K562 (cell line): ENCODE results near the gene RPL9. TPM values are rescaled to one million over a fixed set of nuclear protein-coding genes. Genes with fewer than 3 reads are reported as not detected.

Source experiments
- ATAC-seq: fragments of 200-7000 bp; cut with Tn5 transposase; 3 replicates; pipeline ENCODE4 v1.9.1; 2020; ENCODE audit warnings: moderate library complexity
- BruUV-seq: library from RNA; stranded (reverse); fragments of 400-500 nt; replicated peaks from 2 replicates; lab custom pipeline; 2021; lab: Mats Ljungman, UMichigan
- CTCF ChIA-PET: fragments of 300-600 bp; formaldehyde crosslinking; extraction: SDS; loops from one replicate; lab custom pipeline; 2021; ENCODE audit warnings: low intra/inter-chr PET ratio; lab: Yijun Ruan, JAX
- POLR2A ChIA-PET: fragments of 300-600, 350-650 bp; sonication (Branson Sonifier 250); formaldehyde crosslinking; extraction: SDS; loops from one replicate; lab custom pipeline; 2021; ENCODE audit warnings: antibody characterized with exemption, inconsistent platforms; lab: Yijun Ruan, JAX
- DNase-seq, 4 experiments: peaks; one replicate each; pipeline versions ENCODE4 v3.0.0 to v3.0.0-alpha.2; 2011 to 2018; ENCODE audit warnings: low spot score in 3 of 4, mixed read lengths in 3 of 4; ENCODE audit errors: extremely low read depth in 1 of 4
- FAIRE-seq: peaks from 2 replicates; lab custom pipeline; 2011; peaks lifted over from hg19 to GRCh38; lab: Jason Lieb, UNC
- H2AFZ ChIP-seq: 2 replicates; pipeline ENCODE4 v1.6.0; 2011; ENCODE audit warnings: low read depth, low read length, control low read depth, inconsistent platforms
- H3K27ac ChIP-seq: fragments of 200-600 bp; 3 replicates; pipeline ENCODE4 v1.8.0; 2011; ENCODE audit warnings: low read depth, mild to moderate bottlenecking, control low read depth, inconsistent platforms, low read length, moderate library complexity, mixed read lengths; ENCODE audit errors: extremely low read depth
- H3K27me3 ChIP-seq, 2 experiments: fragments of 300-600 bp in 1 of 2; 2 replicates in 1 of 2; 3 replicates in 1 of 2; pipeline versions ENCODE4 v1.6.0 to v1.8.0; 2011; ENCODE audit warnings: inconsistent platforms in 2 of 2, low read length in 2 of 2, mild to moderate bottlenecking in 1 of 2, mixed read lengths in 1 of 2, moderate library complexity in 1 of 2; ENCODE audit not compliant: control insufficient read depth in 2 of 2, insufficient read depth in 2 of 2
- H3K36me3 ChIP-seq: fragments of 300-600 bp; 3 replicates; pipeline ENCODE4 v1.8.0; 2011; ENCODE audit warnings: mild to moderate bottlenecking, low read length, inconsistent platforms; ENCODE audit not compliant: control insufficient read depth, insufficient read depth
- H3K4me1 ChIP-seq, 2 experiments: fragments of 200-600 bp in 1 of 2; replicated peaks in 1 of 2; 2 replicates in 1 of 2; 3 replicates in 1 of 2; pipeline versions ENCODE4 v1.5.1 to v1.8.0; 2011; ENCODE audit warnings: inconsistent platforms in 2 of 2, low read length in 2 of 2, mild to moderate bottlenecking in 1 of 2, mixed read lengths in 1 of 2, moderate library complexity in 1 of 2; ENCODE audit not compliant: control insufficient read depth in 2 of 2, insufficient read depth in 2 of 2
- H3K4me2 ChIP-seq: 2 replicates; pipeline ENCODE4 v1.6.1; 2011; ENCODE audit warnings: low read length, control low read depth, inconsistent platforms, mixed read lengths; ENCODE audit not compliant: insufficient read depth
- H3K4me3 ChIP-seq: fragments of 200-600 bp; sonication (generic), shearing (Covaris generic); 2 replicates; pipeline ENCODE4 v1.5.1; 2016; ENCODE audit warnings: control low read depth, inconsistent platforms
- H3K79me2 ChIP-seq: fragments of 200-600 bp; 3 replicates; pipeline ENCODE4 v1.8.0; 2011; ENCODE audit warnings: low read length, inconsistent platforms; ENCODE audit not compliant: control insufficient read depth, insufficient read depth
- H3K9ac ChIP-seq, 2 experiments: 2 replicates each; pipeline versions ENCODE4 v1.6.0 to v1.6.1; 2011; ENCODE audit warnings: low read depth in 2 of 2, low read length in 2 of 2, control low read depth in 1 of 2, inconsistent platforms in 1 of 2, mild to moderate bottlenecking in 1 of 2, mixed read lengths in 1 of 2; ENCODE audit not compliant: insufficient read depth in 1 of 2
- H3K9me1 ChIP-seq: one replicate; pipeline ENCODE4 v1.6.0; 2011; ENCODE audit warnings: inconsistent platforms, mild to moderate bottlenecking, low read length, moderate library complexity; ENCODE audit not compliant: control insufficient read depth, insufficient read depth
- H3K9me3 ChIP-seq: replicated peaks from 2 replicates; pipeline ENCODE4 v1.5.1; 2011; ENCODE audit warnings: low read depth, low read length, inconsistent platforms; ENCODE audit not compliant: control insufficient read depth, insufficient read depth
- H4K20me1 ChIP-seq: replicated peaks from 2 replicates; pipeline ENCODE4 v1.6.1; 2011; ENCODE audit warnings: low read length, inconsistent platforms, mixed read lengths; ENCODE audit not compliant: control insufficient read depth, insufficient read depth
- ETS2 ChIP-seq: IDR thresholded peaks from 2 replicates; pipeline ENCODE4 v1.6.1; 2016; ENCODE audit warnings: borderline replicate concordance, missing genetic modification characterization, mild to moderate bottlenecking, moderate library complexity, missing compliant biosample characterization; ENCODE audit not compliant: poor library complexity, severe bottlenecking
- HNRNPUL1 ChIP-seq: fragments of 200-400 bp; formaldehyde crosslinking; IDR thresholded peaks from 2 replicates; pipeline ENCODE4 v1.6.1; 2017; ENCODE audit warnings: low read length
- KAT7 ChIP-seq: sonication (generic); formaldehyde crosslinking; IDR thresholded peaks from 2 replicates; pipeline ENCODE4 v1.8.0; 2022; ENCODE audit warnings: missing genetic modification reagents, mild to moderate bottlenecking, borderline replicate concordance
- POLR2AphosphoS5 ChIP-seq: IDR thresholded peaks from 2 replicates; pipeline ENCODE4 v1.6.1; 2011; ENCODE audit warnings: mild to moderate bottlenecking, low read depth, low read length, moderate library complexity; ENCODE audit not compliant: control insufficient read depth, insufficient read depth
- RBFOX2 ChIP-seq: fragments of 200-400 bp; formaldehyde crosslinking; IDR thresholded peaks from 2 replicates; pipeline ENCODE4 v1.6.1; 2017; ENCODE audit warnings: low read depth, mild to moderate bottlenecking, low read length, moderate library complexity
- TAF1 ChIP-seq: IDR thresholded peaks from 2 replicates; pipeline ENCODE4 v1.6.1; 2011; ENCODE audit warnings: mild to moderate bottlenecking, low read length, moderate library complexity; ENCODE audit not compliant: insufficient read depth, control insufficient read depth, severe bottlenecking; ENCODE audit errors: extremely low read depth
- TAF15 ChIP-seq: fragments of 200-400 bp; formaldehyde crosslinking; IDR thresholded peaks from 2 replicates; pipeline ENCODE4 v1.6.1; 2017; ENCODE audit warnings: mild to moderate bottlenecking, low read depth, low read length, moderate library complexity
- ZNF121 ChIP-seq: sonication (generic); formaldehyde crosslinking; conservative IDR thresholded peaks from 2 replicates; pipeline ENCODE4 v1.8.0; 2022; ENCODE audit warnings: missing genetic modification reagents
- WGBS: fragments of 100-300 bp; shearing (Covaris generic); methylation state at CpG from one replicate; pipeline ENCODE4 v1.1.6; 2016; ENCODE audit warnings: low coverage, mixed read lengths; ENCODE audit not compliant: insufficient coverage; ENCODE audit errors: missing lambda C conversion rate; 5-methylcytosine and 5-hydroxymethylcytosine counted together
- in situ Hi-C: fragments of 300-500 bp; cut with MboI; formaldehyde crosslinking; loops from 4 replicates; pipeline ENCODE4 v1.15.0; 2018; ENCODE audit warnings: inconsistent platforms, mixed read lengths
- intact Hi-C: fragments of 100-400 bp; cut with micrococcal nuclease; formaldehyde crosslinking; loops from 2 replicates; pipeline ENCODE4 v1.14.2; 2022
- polyA plus RNA-seq, 8 experiments: library from polyadenylated mRNA; depleted of rRNA in 4 of 8; stranded (reverse) in 5 of 8; unstranded in 3 of 8; fragments of >200 nt; fragmentation: Nextera tagmentation in 2 of 8; fragmentation: Illumina TruSeq in 1 of 8; extraction: Ambion mirVana in 2 of 8; extraction: Trizol in 1 of 8; gene quantifications; 2 replicates each; pipeline versions ENCODE4 v1.2.1 to v1.2.3, GENCODE V29; 2011 to 2014; ENCODE audit warnings: inconsistent platforms in 1 of 8, missing spikeins in 1 of 8
- total RNA-seq, 7 experiments: library from RNA; depleted of rRNA in 6 of 7; stranded (reverse); fragments of >200 nt in 6 of 7; fragmentation: Illumina TruSeq in 2 of 7; extraction: Trizol in 2 of 7; gene quantifications; 2 replicates each; pipeline versions ENCODE4 v1.2.1 to v1.2.3, GENCODE V29; 2011 to 2021; ENCODE audit warnings: low replicate concordance in 1 of 7
- TF ChIP-seq, protein P1 (sequence below), 2 experiments: fragments of 450-650 bp; conservative IDR thresholded peaks; 2 replicates each; pipeline ENCODE4 v1.6.1; 2017; ENCODE audit warnings: mild to moderate bottlenecking in 2 of 2, moderate library complexity in 2 of 2
- TF ChIP-seq, protein P2 (sequence below): fragments of 450-650 bp; IDR thresholded peaks from 2 replicates; pipeline ENCODE4 v1.6.1; 2016; ENCODE audit warnings: low read depth, mild to moderate bottlenecking, moderate library complexity

The RPL9 gene
- total and polyA plus RNA-seq, 9 of the 15 experiments (the other 6 are each of a cell fraction or from before 2014, with no cell fraction given) = 1,925 to 5,178 (median 3,033) TPM

DNA sequence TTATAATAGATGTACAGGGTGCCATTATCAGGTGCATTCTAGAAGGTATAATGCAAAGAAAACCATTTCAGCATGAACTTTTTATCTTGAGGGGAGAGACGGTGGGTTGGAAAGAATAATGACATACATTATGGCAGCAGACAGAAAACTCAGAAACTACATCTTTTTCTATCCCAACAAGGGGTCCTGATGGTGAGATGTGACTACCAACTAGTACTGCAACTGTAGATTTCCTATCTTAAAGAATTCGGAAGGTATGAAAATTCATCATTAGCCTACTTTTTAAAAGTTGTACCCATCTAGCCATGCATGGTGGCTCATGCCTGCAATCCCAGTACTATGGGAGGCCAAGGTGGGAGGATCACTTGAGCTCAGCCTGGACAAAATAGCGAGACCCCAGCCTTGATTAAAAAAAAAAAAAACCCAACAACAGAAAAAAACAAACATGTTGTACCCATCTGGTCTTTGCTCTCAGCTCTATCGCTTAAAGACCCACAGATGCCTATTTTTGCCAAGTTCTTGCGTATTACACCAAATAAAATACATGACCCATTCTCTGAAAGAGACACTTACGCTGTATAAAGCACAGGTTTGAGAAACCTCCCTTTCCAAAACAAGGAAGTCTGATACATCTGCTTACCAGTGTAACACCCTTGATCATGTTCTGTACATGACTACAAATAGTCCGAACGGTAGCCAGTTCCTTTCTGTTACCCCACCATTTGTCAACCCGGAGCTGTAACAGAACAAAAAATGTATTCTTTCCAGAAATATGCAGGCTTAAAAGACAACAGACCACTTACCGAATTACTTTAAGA, 1.6 kb downstream of the RPL9 start (continued):
- TF ChIP-seq, protein P1, sequence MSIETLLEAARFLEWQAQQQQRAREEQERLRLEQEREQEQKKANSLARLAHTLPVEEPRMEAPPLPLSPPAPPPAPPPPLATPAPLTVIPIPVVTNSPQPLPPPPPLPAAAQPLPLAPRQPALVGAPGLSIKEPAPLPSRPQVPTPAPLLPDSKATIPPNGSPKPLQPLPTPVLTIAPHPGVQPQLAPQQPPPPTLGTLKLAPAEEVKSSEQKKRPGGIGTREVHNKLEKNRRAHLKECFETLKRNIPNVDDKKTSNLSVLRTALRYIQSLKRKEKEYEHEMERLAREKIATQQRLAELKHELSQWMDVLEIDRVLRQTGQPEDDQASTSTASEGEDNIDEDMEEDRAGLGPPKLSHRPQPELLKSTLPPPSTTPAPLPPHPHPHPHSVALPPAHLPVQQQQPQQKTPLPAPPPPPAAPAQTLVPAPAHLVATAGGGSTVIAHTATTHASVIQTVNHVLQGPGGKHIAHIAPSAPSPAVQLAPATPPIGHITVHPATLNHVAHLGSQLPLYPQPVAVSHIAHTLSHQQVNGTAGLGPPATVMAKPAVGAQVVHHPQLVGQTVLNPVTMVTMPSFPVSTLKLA (conservative IDR thresholded peaks at IDR 0.05) = peak in 1 of 2 experiments; percentile 21; a peak in 1 of 4 replicates

DNA sequence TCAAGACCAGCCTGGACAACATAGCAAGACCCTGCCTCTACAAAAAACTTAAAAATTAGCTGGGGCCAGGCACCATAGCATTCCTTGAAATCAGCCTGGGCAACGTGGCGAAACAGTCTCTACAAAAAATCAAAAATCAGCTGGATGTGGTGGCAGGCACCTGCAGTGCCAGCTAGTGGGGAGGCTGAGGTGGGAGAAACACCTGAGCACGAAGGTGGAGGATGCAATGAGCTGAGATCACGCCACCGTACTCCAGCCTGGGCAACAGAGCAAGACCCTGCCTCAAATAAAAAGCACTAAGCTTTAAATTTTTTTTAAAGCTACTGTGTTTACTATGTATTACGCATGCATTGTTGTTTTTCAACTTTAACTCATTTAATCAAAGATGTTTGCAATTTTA, 3.2 kb downstream of the RPL9 start:
- ChIA-PET CTCF (no interaction called here), POLR2A (interaction anchor here (0.5 to 2.7 kb wide), 6 partner anchors 10 to 645 kb away, joined by 3 to 13 read pairs (median 4); no protein-coding TSS in a partner anchor)
- FAIRE-seq (no peak), ATAC-seq (no peak), DNase-seq (no peak)
- Histone ChIP-seq H4K20me1 (peaks cover 26% of the 10 kb centered on the region; the same call in 1 of the 2 replicates), H3K4me3 (no peak overlapping the region; the same call in 1 of the 2 replicates), H3K9me1 (no peaks in the 10 kb centered on the region), H2AFZ (no peak overlapping the region), H3K79me2 (peaks cover 61% of the 10 kb centered on the region), H3K9ac (peak overlapping the region in 1 of 2 experiments; percentile 80; a peak in 2 of 4 replicates), H3K36me3 (peaks cover 78% of the 10 kb centered on the region), H3K27ac (no peak overlapping the region), H3K9me3 (no peaks in the 10 kb centered on the region), H3K27me3 (no peaks in the 10 kb centered on the region), H3K4me2 (0 out of 2 replicates have a peak overlapping the region, but pooled peaks have one; percentile 96), H3K4me1 (peaks cover 3 to 8% of the 10 kb centered on the region in 2 experiments; a peak in 4 of 5 replicates)
- 96% methylated on average over 6 of the region's 6 CpGs for WGBS
- intact Hi-C loops = loop anchor here (10.0 kb wide), 1 partner anchor 561 kb away; no protein-coding TSS in a partner anchor
- in situ Hi-C loops = no loop called here
- BruUV-seq = no TSS peak
- TF ChIP-seq, protein P2, sequence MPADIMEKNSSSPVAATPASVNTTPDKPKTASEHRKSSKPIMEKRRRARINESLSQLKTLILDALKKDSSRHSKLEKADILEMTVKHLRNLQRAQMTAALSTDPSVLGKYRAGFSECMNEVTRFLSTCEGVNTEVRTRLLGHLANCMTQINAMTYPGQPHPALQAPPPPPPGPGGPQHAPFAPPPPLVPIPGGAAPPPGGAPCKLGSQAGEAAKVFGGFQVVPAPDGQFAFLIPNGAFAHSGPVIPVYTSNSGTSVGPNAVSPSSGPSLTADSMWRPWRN = no peak
- TF ChIP-seq RBFOX2 (peak; percentile 67), KAT7 (CRISPR knock-in tag) (no peak), TAF1 (no peak), TAF15 (no peak), ZNF121 (peak; percentile 92), POLR2AphosphoS5 (0 out of 2 replicates have a peak, but pooled peaks have one; percentile 5), HNRNPUL1 (peak; percentile 72; the same call in 1 of the 2 replicates), ETS2 (no peak)
